ENCODE data around the gene GPBP1. TPM values are rescaled to one million over a fixed set of nuclear protein-coding genes. Genes with fewer than 3 reads are reported as not detected.
"Not testable (repeated sequence)": the region's sequence is repeated elsewhere in the genome, so short reads cannot be mapped to it uniquely, and the experiment has no call there.

GPBP1 gene
- polyA plus RNA-seq, 1 donor from 2014 or later: 149 TPM

- Histone ChIP-seq H3K9ac (ENCODE audit: low read length) (no peak overlapping the region), H3K4me2 (ENCODE audit: low read length) (no peak overlapping the region), H4K20me1 (ENCODE audit: insufficient read depth) (no peaks in the 10 kb centered on the region), H3F3A (ENCODE audit: insufficient read depth, low read length, poor library complexity, severe bottlenecking) (no peaks in the 10 kb centered on the region), H3K9me2 (ENCODE audit: insufficient read depth, low read length) (no peaks in the 10 kb centered on the region), H3K79me2 (replicated peaks; ENCODE audit: insufficient read depth, low read length) (no peaks in the 10 kb centered on the region), H3K27me3 (ENCODE audit: insufficient read depth, low read depth, low read length) (no peaks in the 10 kb centered on the region), H3K36me3 (ENCODE audit: insufficient read depth, low read length) (no peaks in the 10 kb centered on the region), H3K27ac (ENCODE audit: low read length) (no peak overlapping the region), H2AFZ (ENCODE audit: low read depth, low read length) (no peak overlapping the region), H3K4me3 (ENCODE audit: low read length) (no peak overlapping the region), H3K9me3 (ENCODE audit: low read length) (no peaks in the 10 kb centered on the region)
- TF ChIP-seq EP300 (conservative IDR thresholded peaks at IDR 0.05; ENCODE audit: poor library complexity, severe bottlenecking): no peak
- TF ChIP-seq SMC3 (conservative IDR thresholded peaks at IDR 0.05; ENCODE audit: poor library complexity): no peak
- no peak for TF ChIP-seq MXI1 (conservative IDR thresholded peaks at IDR 0.05; ENCODE audit: poor library complexity, severe bottlenecking)
- TF ChIP-seq, protein P1, sequence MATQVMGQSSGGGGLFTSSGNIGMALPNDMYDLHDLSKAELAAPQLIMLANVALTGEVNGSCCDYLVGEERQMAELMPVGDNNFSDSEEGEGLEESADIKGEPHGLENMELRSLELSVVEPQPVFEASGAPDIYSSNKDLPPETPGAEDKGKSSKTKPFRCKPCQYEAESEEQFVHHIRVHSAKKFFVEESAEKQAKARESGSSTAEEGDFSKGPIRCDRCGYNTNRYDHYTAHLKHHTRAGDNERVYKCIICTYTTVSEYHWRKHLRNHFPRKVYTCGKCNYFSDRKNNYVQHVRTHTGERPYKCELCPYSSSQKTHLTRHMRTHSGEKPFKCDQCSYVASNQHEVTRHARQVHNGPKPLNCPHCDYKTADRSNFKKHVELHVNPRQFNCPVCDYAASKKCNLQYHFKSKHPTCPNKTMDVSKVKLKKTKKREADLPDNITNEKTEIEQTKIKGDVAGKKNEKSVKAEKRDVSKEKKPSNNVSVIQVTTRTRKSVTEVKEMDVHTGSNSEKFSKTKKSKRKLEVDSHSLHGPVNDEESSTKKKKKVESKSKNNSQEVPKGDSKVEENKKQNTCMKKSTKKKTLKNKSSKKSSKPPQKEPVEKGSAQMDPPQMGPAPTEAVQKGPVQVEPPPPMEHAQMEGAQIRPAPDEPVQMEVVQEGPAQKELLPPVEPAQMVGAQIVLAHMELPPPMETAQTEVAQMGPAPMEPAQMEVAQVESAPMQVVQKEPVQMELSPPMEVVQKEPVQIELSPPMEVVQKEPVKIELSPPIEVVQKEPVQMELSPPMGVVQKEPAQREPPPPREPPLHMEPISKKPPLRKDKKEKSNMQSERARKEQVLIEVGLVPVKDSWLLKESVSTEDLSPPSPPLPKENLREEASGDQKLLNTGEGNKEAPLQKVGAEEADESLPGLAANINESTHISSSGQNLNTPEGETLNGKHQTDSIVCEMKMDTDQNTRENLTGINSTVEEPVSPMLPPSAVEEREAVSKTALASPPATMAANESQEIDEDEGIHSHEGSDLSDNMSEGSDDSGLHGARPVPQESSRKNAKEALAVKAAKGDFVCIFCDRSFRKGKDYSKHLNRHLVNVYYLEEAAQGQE (IDR thresholded peaks at IDR 0.05; ENCODE audit: borderline replicate concordance): no peak
- no peak for TF ChIP-seq RAD21 (conservative IDR thresholded peaks at IDR 0.05)
- no peak for TF ChIP-seq POLR2AphosphoS5 (IDR thresholded peaks at IDR 0.05)
- no peak for TF ChIP-seq CTCF (IDR thresholded peaks at IDR 0.05; ENCODE audit: poor library complexity, severe bottlenecking)
- no peak for TF ChIP-seq EZH2 (IDR thresholded peaks at IDR 0.05; ENCODE audit: borderline replicate concordance, insufficient read depth, low read length, poor library complexity, severe bottlenecking)
- TF ChIP-seq TAF1 (IDR thresholded peaks at IDR 0.05; ENCODE audit: low read depth): no peak
Observed at GRCh38 chr5:57163553-57164006, 10.3 kb upstream of the GPBP1 start.

- TF ChIP-seq RAD21 (conservative IDR thresholded peaks at IDR 0.05) (no peak), SMC3 (conservative IDR thresholded peaks at IDR 0.05; ENCODE audit: poor library complexity) (no peak), EZH2 (IDR thresholded peaks at IDR 0.05; ENCODE audit: borderline replicate concordance, insufficient read depth, low read length, poor library complexity, severe bottlenecking) (no peak), POLR2AphosphoS5 (IDR thresholded peaks at IDR 0.05) (no peak), TAF1 (IDR thresholded peaks at IDR 0.05; ENCODE audit: low read depth) (no peak), MXI1 (conservative IDR thresholded peaks at IDR 0.05; ENCODE audit: poor library complexity, severe bottlenecking) (no peak), CTCF (IDR thresholded peaks at IDR 0.05; ENCODE audit: poor library complexity, severe bottlenecking) (no peak), EP300 (conservative IDR thresholded peaks at IDR 0.05; ENCODE audit: poor library complexity, severe bottlenecking) (no peak)
- TF ChIP-seq, protein P1 (IDR thresholded peaks at IDR 0.05; ENCODE audit: borderline replicate concordance): no peak
- Histone ChIP-seq H3K4me3 (ENCODE audit: low read length) (no peak overlapping the region), H3F3A (ENCODE audit: insufficient read depth, low read length, poor library complexity, severe bottlenecking) (no peaks in the 10 kb centered on the region), H3K9ac (ENCODE audit: low read length) (no peak overlapping the region), H4K20me1 (ENCODE audit: insufficient read depth) (no peaks in the 10 kb centered on the region), H3K27me3 (ENCODE audit: insufficient read depth, low read depth, low read length) (no peaks in the 10 kb centered on the region), H3K9me2 (ENCODE audit: insufficient read depth, low read length) (no peaks in the 10 kb centered on the region), H2AFZ (ENCODE audit: low read depth, low read length) (no peak overlapping the region), H3K27ac (ENCODE audit: low read length) (no peak overlapping the region), H3K79me2 (replicated peaks; ENCODE audit: insufficient read depth, low read length) (no peaks in the 10 kb centered on the region), H3K36me3 (ENCODE audit: insufficient read depth, low read length) (no peaks in the 10 kb centered on the region), H3K9me3 (ENCODE audit: low read length) (no peaks in the 10 kb centered on the region), H3K4me2 (ENCODE audit: low read length) (no peak overlapping the region)
Observed at GRCh38 chr5:57164124-57164523, 9.7 kb upstream of the GPBP1 start.

DNA sequence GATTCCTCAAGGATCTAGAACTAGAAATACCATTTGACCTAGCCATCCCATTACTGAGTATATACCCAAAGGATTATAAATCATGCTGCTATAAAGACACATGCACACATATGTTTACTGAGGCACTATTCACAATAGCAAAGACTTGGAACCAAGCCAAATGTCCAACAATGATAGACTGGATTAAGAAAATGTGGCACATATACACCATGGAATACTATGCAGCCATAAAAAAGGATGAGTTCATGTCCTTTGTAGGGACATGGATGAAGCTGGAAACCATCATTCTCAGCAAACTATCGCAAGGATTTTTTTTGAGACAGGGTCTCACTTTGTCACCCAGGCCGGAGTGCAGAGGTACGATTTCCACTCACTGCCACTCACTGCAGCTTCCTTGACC, 8.7 kb upstream of the GPBP1 start:
- not testable (repeated sequence) for H3K79me2 ChIP-seq (replicated peaks; ENCODE audit: insufficient read depth, low read length); H3K27ac ChIP-seq (ENCODE audit: low read length); H3F3A ChIP-seq (ENCODE audit: insufficient read depth, low read length, poor library complexity, severe bottlenecking)

More for the DNA sequence above, 8.7 kb upstream of the GPBP1 start:
- not testable (repeated sequence) for H2AFZ ChIP-seq (ENCODE audit: low read depth, low read length); H3K9me3 ChIP-seq (ENCODE audit: low read length); H4K20me1 ChIP-seq (ENCODE audit: insufficient read depth); H3K9ac ChIP-seq (ENCODE audit: low read length); H3K36me3 ChIP-seq (ENCODE audit: insufficient read depth, low read length); H3K27me3 ChIP-seq (ENCODE audit: insufficient read depth, low read depth, low read length); H3K4me2 ChIP-seq (ENCODE audit: low read length); H3K9me2 ChIP-seq (ENCODE audit: insufficient read depth, low read length); H3K4me3 ChIP-seq (ENCODE audit: low read length)

Data from neural cell (in vitro differentiated cells).